ENCODE data around the gene CLDN7. TPM values are rescaled to one million over a fixed set of nuclear protein-coding genes. Genes with fewer than 3 reads are reported as not detected.
A peak's percentile ranks its signal among the peaks of the same experiment; 100 is the strongest.

The CLDN7 gene
- total RNA-seq, 1 donor from 2014 or later = 546 TPM

DNA sequence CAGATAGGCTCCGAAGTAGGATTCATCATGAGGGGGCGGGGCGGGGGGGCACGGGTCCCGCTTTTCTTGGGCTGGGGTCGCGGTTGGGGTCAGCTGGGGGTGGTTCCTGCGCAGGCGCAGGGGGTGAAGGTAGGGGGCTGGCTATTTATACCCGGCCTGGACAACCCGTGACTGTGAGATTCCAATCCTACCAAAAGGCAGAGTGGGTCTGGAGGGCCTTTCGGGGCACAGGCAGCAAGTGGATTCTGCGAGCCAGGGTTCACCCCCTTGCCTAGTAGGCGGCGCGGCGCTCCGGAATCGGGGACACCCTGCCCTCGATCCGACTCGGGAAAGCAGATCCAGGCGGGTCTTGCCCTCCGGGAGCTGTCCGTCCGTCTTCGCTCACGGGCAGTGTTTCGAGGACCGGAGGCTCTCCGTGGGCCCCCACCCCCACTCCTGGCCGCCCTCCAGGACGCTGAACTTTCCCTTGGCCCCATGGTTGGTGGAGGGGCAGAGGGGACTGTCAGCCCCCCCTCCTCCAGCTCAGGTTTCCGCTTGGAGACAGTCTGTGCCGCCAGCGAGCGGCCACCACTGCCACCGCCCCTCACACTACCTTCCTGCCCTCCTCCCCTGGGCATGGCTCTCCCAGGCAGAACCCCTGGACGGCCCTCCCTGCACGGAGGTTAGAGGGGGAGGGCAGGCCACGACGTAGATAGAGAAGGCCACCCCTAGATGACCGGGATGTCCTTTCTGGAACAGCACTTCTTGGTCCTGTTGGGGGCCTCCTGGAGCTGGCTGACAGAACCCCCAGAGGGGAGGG lies 19.9 kb upstream of the CLDN7 start:
- Histone ChIP-seq H3K27me3 (ENCODE audit: control insufficient read depth, insufficient read depth, low read length) (peaks cover 5% of the 10 kb centered on the region), H3K4me3 (ENCODE audit: low read depth, low read length) (peak overlapping the region; percentile 39), H3K36me3 (ENCODE audit: control insufficient read depth, insufficient read depth, low read length) (no peaks in the 10 kb centered on the region)
- no peak for TF ChIP-seq CTCF (IDR thresholded peaks at IDR 0.05; ENCODE audit: insufficient read depth, low read length, severe bottlenecking)
- DNase-seq (ENCODE audit: low read depth) (no peak), FAIRE-seq (no peak)

DNA sequence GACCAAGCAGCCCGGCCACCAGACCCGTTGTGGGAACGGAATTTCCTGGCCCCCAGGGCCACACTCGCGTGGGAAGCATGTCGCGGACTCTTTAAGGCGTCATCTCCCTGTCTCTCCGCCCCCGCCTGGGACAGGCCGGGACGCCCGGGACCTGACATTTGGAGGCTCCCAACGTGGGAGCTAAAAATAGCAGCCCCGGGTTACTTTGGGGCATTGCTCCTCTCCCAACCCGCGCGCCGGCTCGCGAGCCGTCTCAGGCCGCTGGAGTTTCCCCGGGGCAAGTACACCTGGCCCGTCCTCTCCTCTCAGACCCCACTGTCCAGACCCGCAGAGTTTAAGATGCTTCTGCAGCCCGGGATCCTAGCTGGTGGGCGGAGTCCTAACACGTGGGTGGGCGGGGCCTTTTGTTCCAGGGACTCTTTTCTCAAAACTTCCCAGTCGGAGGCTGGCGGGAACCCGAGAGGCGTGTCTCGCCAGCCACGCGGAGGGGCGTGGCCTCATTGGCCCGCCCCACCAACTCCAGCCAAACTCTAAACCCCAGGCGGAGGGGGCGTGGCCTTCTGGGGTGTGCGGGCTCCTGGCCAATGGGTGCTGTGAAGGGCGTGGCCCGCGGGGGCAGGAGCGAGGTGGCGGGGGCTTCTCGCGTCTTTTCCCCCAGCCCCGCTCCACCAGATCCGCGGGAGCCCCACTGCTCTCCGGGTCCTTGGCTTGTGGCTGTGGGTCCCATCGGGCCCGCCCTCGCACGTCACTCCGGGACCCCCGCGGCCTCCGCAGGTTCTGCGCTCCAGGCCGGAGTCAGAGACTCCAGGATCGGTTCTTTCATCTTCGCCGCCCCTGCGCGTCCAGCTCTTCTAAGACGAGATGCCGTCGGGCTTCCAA lies 19.0 kb upstream of the CLDN7 start, which contains the start of gene SLC2A4:
Gene SLC2A4 (plus strand): TSS at position 645 of the 879 bp plus-strand sequence. CDS start 217 bp downstream, at position 862.
- H3K27me3 ChIP-seq (ENCODE audit: control insufficient read depth, insufficient read depth, low read length) = peaks cover 5% of the 10 kb centered on the region
- DNase-seq (ENCODE audit: low read depth) (peak; percentile 90), FAIRE-seq (no peak)
- peak within 1 kb of the TSS; percentile 39 for H3K4me3 ChIP-seq (ENCODE audit: low read depth, low read length)
- H3K36me3 ChIP-seq (ENCODE audit: control insufficient read depth, insufficient read depth, low read length) = no peaks in the 10 kb centered on the region
- no peak for TF ChIP-seq CTCF (IDR thresholded peaks at IDR 0.05; ENCODE audit: insufficient read depth, low read length, severe bottlenecking)

GRCh38 chr17:7280519-7281073 lies 18.3 kb upstream of the CLDN7 start:
- Histone ChIP-seq H3K27me3 (ENCODE audit: control insufficient read depth, insufficient read depth, low read length) (peaks cover 5% of the 10 kb centered on the region), H3K4me3 (ENCODE audit: low read depth, low read length) (peak overlapping the region; percentile 38), H3K36me3 (ENCODE audit: control insufficient read depth, insufficient read depth, low read length) (no peaks in the 10 kb centered on the region)
- DNase-seq (ENCODE audit: low read depth) (peak; percentile 90), FAIRE-seq (no peak)
- TF ChIP-seq CTCF (IDR thresholded peaks at IDR 0.05; ENCODE audit: insufficient read depth, low read length, severe bottlenecking) = peak; percentile 92

DNA sequence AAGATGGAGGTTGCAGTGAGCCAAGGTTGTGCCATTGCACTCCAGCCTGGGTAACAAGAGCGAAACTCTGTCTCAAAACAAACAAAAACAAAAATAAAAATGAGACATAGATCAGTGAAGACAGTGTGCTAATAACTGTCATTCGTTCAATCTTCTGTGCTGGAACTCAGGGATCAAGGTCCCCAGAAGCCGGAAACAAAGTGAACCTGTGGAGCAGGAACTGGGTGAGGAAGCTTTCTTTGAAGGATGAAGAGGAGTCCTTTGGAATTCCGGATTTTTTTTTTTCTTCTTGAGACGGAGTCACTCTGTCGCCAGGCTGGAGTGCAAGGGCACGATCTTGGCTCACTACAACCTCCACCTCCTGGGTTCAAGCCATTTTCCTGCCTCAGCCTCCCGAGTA lies 17.2 kb upstream of the CLDN7 start:
- no peak for DNase-seq (ENCODE audit: low read depth)
- H3K36me3 ChIP-seq (ENCODE audit: control insufficient read depth, insufficient read depth, low read length) = no peaks in the 10 kb centered on the region
- TF ChIP-seq CTCF (IDR thresholded peaks at IDR 0.05; ENCODE audit: insufficient read depth, low read length, severe bottlenecking) = no peak
- H3K27me3 ChIP-seq (ENCODE audit: control insufficient read depth, insufficient read depth, low read length) = peaks cover 3% of the 10 kb centered on the region
- FAIRE-seq = no peak
- H3K4me3 ChIP-seq (ENCODE audit: low read depth, low read length) = no peak overlapping the region

- no peak overlapping the region for H3K4me3 ChIP-seq (ENCODE audit: low read depth, low read length)
- H3K27me3 ChIP-seq (ENCODE audit: control insufficient read depth, insufficient read depth, low read length) = no peaks in the 10 kb centered on the region
- DNase-seq (ENCODE audit: low read depth) = peak; percentile 23
- no peaks in the 10 kb centered on the region for H3K36me3 ChIP-seq (ENCODE audit: control insufficient read depth, insufficient read depth, low read length)
- no peak for FAIRE-seq
- TF ChIP-seq CTCF (IDR thresholded peaks at IDR 0.05; ENCODE audit: insufficient read depth, low read length, severe bottlenecking) = no peak
Measured at GRCh38 chr17:7266784-7267183, 4.5 kb upstream of the CLDN7 start.
